HCT116 (cell line): ENCODE measurements around the gene KLHL35. TPM values are rescaled to one million over a fixed set of nuclear protein-coding genes. Genes with fewer than 3 reads are reported as not detected.

Experiments used
- ATAC-seq: fragments of 200-7000 bp; cut with Tn5 transposase; 2 replicates; pipeline ENCODE4 v1.9.1; 2020; ENCODE audit warnings: mild to moderate bottlenecking, moderate library complexity
- BruUV-seq: library from RNA; stranded (reverse); fragments of 400-500 nt; replicated peaks from 2 replicates; lab custom pipeline; 2021; lab: Mats Ljungman, UMichigan
- CTCF ChIA-PET: fragments of 300-600 bp; sonication (Branson Sonifier 250); formaldehyde crosslinking; loops from one replicate; lab custom pipeline; 2021; ENCODE audit warnings: antibody characterized with exemption; lab: Charles Lee
- POLR2A ChIA-PET: fragments of 300-600, 350-600 bp; sonication (Branson Sonifier 250); formaldehyde crosslinking; loops from one replicate; lab custom pipeline; 2021; ENCODE audit warnings: antibody characterized with exemption; lab: Charles Lee
- RAD21 ChIA-PET, 2 experiments: fragments of 300-600 bp; sonication (Branson Sonifier 250); formaldehyde crosslinking; loops; one replicate each; lab custom pipeline; 2023; ENCODE audit warnings: low total read pairs in 2 of 2; ENCODE audit not compliant: uncharacterized antibody in 2 of 2, unreplicated experiment in 2 of 2, low non-redundant PET in 1 of 2; lab: Charles Lee
- DNase-seq: peaks from one replicate; pipeline ENCODE4 v3.0.0-alpha.2; 2010; ENCODE audit warnings: low read depth, low spot score
- H2AFZ ChIP-seq: fragments of 200-600 bp; shearing (Covaris generic), sonication (generic); 2 replicates; pipeline ENCODE4 v1.6.1; 2017; ENCODE audit warnings: low read depth, mixed run types, mixed read lengths, antibody characterized with exemption, low read length; ENCODE audit not compliant: poor library complexity, severe bottlenecking
- H3K27ac ChIP-seq: 2 replicates; pipeline ENCODE4 v1.5.1; 2012; ENCODE audit warnings: low read depth, low read length
- H3K27me3 ChIP-seq: fragments of 200-600 bp; sonication (generic); 2 replicates; pipeline ENCODE4 v1.6.1; 2016; ENCODE audit warnings: mixed run types, low read length, mixed read lengths; ENCODE audit not compliant: insufficient read depth
- H3K36me3 ChIP-seq, 2 experiments: fragments of 200-500 bp in 1 of 2; fragments of 200-600 bp in 1 of 2; sonication (Bioruptor generic) in 1 of 2; sonication (generic) in 1 of 2; 2 replicates each; pipeline versions ENCODE4 v1.5.1 to v1.6.1; 2014 to 2016; ENCODE audit warnings: low read length in 2 of 2, inconsistent platforms in 1 of 2, mixed read lengths in 1 of 2, mixed run types in 1 of 2; ENCODE audit not compliant: insufficient read depth in 2 of 2, control insufficient read depth in 1 of 2
- H3K4me1 ChIP-seq, 2 experiments: fragments of 200-600 bp in 1 of 2; sonication (generic) in 1 of 2; 2 replicates each; pipeline versions ENCODE4 v1.5.1 to v1.6.1; 2012 to 2017; ENCODE audit warnings: low read length in 2 of 2, inconsistent platforms in 1 of 2, mild to moderate bottlenecking in 1 of 2, mixed read lengths in 1 of 2, mixed run types in 1 of 2, moderate library complexity in 1 of 2; ENCODE audit not compliant: insufficient read depth in 2 of 2, control insufficient read depth in 1 of 2
- H3K4me2 ChIP-seq: fragments of 200-600 bp; sonication (generic); 2 replicates; pipeline ENCODE4 v1.6.1; 2017; ENCODE audit warnings: mixed run types, low read length, mixed read lengths
- H3K4me3 ChIP-seq, 2 experiments: fragments of 200-600 bp in 1 of 2; sonication (generic) in 1 of 2; replicated peaks in 1 of 2; 2 replicates each; pipeline ENCODE4 v1.5.1; 2011 to 2016; ENCODE audit warnings: low read length in 2 of 2, control low read depth in 1 of 2, low read depth in 1 of 2, mild to moderate bottlenecking in 1 of 2, mixed read lengths in 1 of 2, mixed run types in 1 of 2
- H3K79me2 ChIP-seq: fragments of 200-600 bp; sonication (generic); 2 replicates; pipeline ENCODE4 v1.6.1; 2017; ENCODE audit warnings: mild to moderate bottlenecking, mixed run types, low read length, moderate library complexity, mixed read lengths; ENCODE audit not compliant: insufficient read depth
- H3K9ac ChIP-seq: fragments of 200-600 bp; sonication (generic); 2 replicates; pipeline ENCODE4 v1.6.1; 2016; ENCODE audit warnings: low read length, mixed read lengths
- H3K9me2 ChIP-seq: fragments of 200-600 bp; sonication (generic), shearing (Covaris generic); 2 replicates; pipeline ENCODE4 v1.6.1; 2017; ENCODE audit warnings: mixed run types, mild to moderate bottlenecking, moderate library complexity; ENCODE audit not compliant: insufficient read depth
- H3K9me3 ChIP-seq, 2 experiments: fragments of 200-500 bp in 1 of 2; fragments of 200-600 bp in 1 of 2; sonication (Bioruptor generic) in 1 of 2; sonication (generic) in 1 of 2; 2 replicates each; pipeline ENCODE4 v1.6.1; 2014 to 2017; ENCODE audit warnings: low read length in 2 of 2, mixed read lengths in 2 of 2, inconsistent platforms in 1 of 2, low read depth in 1 of 2, mild to moderate bottlenecking in 1 of 2, mixed run types in 1 of 2, moderate library complexity in 1 of 2; ENCODE audit not compliant: control insufficient read depth in 1 of 2, insufficient read depth in 1 of 2
- H4K20me1 ChIP-seq: fragments of 200-600 bp; sonication (generic), shearing (Covaris generic); 2 replicates; pipeline ENCODE4 v1.6.1; 2017; ENCODE audit warnings: mixed run types, mild to moderate bottlenecking, moderate library complexity; ENCODE audit not compliant: insufficient read depth
- EZH2 ChIP-seq: fragments of 200-600 bp; sonication (generic); IDR thresholded peaks from 2 replicates; pipeline ENCODE4 v1.6.1; 2017; ENCODE audit warnings: antibody characterized with exemption, mixed run types
- EZH2phosphoT487 ChIP-seq: fragments of 200-600 bp; IDR thresholded peaks from 2 replicates; pipeline ENCODE4 v1.6.1; 2018; ENCODE audit warnings: antibody characterized with exemption, borderline replicate concordance
- JUND ChIP-seq: IDR thresholded peaks from 2 replicates; pipeline ENCODE4 v1.6.1; 2012
- POLR2A ChIP-seq: IDR thresholded peaks from 2 replicates; pipeline ENCODE4 v1.7.0; 2011; ENCODE audit warnings: borderline replicate concordance; ENCODE audit not compliant: insufficient read depth, insufficient read length; ENCODE audit errors: extremely low read depth
- POLR2AphosphoS5 ChIP-seq: IDR thresholded peaks from 2 replicates; pipeline ENCODE4 v1.6.1; 2011; ENCODE audit warnings: mild to moderate bottlenecking, low read depth, low read length, moderate library complexity
- RAD21 ChIP-seq: IDR thresholded peaks from 2 replicates; pipeline ENCODE4 v1.6.1; 2012; ENCODE audit warnings: low read depth, mild to moderate bottlenecking
- SIN3A ChIP-seq: IDR thresholded peaks from 2 replicates; pipeline ENCODE4 v1.6.1; 2012; ENCODE audit warnings: low read depth
- SP1 ChIP-seq: IDR thresholded peaks from 2 replicates; pipeline ENCODE4 v1.6.1; 2012; ENCODE audit warnings: low read depth
- TCF7L2 ChIP-seq: IDR thresholded peaks from 2 replicates; pipeline ENCODE4 v1.7.0; 2011; ENCODE audit warnings: borderline replicate concordance, inconsistent platforms; ENCODE audit not compliant: insufficient read depth, insufficient read length; ENCODE audit errors: extremely low read depth
- YY1 ChIP-seq: IDR thresholded peaks from 2 replicates; pipeline ENCODE4 v1.6.1; 2011; ENCODE audit warnings: low read length, low read depth, moderate library complexity, mild to moderate bottlenecking; ENCODE audit not compliant: insufficient replicate concordance; ENCODE audit errors: extremely low read depth
- ZFX ChIP-seq: fragments of 450-650 bp; IDR thresholded peaks from 2 replicates; pipeline ENCODE4 v1.6.1; 2017
- ZNF274 ChIP-seq: fragments of 200-500 bp; sonication (Bioruptor generic); IDR thresholded peaks from 2 replicates; pipeline ENCODE4 v1.6.1; 2014; ENCODE audit warnings: mild to moderate bottlenecking, low read depth, low read length, inconsistent platforms
- intact Hi-C: fragments of 100-400 bp; cut with micrococcal nuclease; formaldehyde crosslinking; loops from 2 replicates; pipeline ENCODE4 v1.10.0; 2022
- total RNA-seq: library from RNA; stranded (reverse); gene quantifications from one replicate; pipeline ENCODE4 v1.2.1, GENCODE V29; 2021; ENCODE audit not compliant: unreplicated experiment
- TF ChIP-seq, protein P1 (sequence below): IDR thresholded peaks from 2 replicates; pipeline ENCODE4 v1.6.1; 2011; ENCODE audit warnings: mild to moderate bottlenecking, low read length, moderate library complexity; ENCODE audit not compliant: insufficient replicate concordance; ENCODE audit errors: extremely low read depth
- TF ChIP-seq, protein P2 (sequence below): IDR thresholded peaks from 2 replicates; pipeline ENCODE4 v1.6.1; 2012

KLHL35 gene
- total RNA-seq, 1 experiment from 2014 or later = 1.7 TPM

DNA sequence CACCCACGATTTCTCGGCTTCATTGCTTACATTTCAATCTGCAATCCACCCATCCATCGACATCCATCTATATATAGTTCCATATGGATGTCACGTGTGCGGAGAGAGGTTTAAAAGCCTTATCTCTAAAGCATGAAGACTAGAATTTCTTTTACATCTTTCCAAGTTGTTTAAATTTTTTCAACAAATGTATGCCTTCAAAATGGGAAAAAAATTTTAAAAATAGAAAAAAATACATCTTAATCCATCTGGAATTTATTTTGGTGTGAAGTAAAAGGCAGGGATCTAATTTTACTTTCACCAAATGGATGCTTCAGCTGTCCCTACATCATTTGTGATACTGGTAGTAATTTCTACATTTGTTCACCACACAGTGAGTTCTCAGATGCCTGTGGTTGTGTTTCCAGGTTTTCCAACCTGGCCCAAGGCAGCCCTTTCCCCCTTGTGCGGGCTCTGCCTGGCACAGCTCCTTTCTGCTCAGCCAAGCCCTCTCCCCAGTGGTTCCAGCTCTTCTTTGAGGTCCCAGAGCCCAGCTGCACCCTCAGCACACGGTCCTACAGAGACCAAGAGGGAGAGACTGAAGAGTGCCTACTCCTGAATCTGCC is 37.6 kb upstream of the KLHL35 start:
- H3K4me2 ChIP-seq = no peak overlapping the region
- H2AFZ ChIP-seq = no peak overlapping the region
- H3K4me1 ChIP-seq = peaks cover 0 to 10% of the 10 kb centered on the region in 2 experiments; a peak in 1 of 4 replicates
- H3K9me3 ChIP-seq = no peaks in the 10 kb centered on the region
- H3K4me3 ChIP-seq = no peak overlapping the region
- no peak overlapping the region for H3K27ac ChIP-seq
- no peaks in the 10 kb centered on the region for H3K79me2 ChIP-seq
- H3K36me3 ChIP-seq = no peaks in the 10 kb centered on the region; a peak in 1 of 4 replicates
- no TSS peak for BruUV-seq
- TF ChIP-seq RAD21 (no peak), ZNF274 (no peak)
- TF ChIP-seq, protein P1, sequence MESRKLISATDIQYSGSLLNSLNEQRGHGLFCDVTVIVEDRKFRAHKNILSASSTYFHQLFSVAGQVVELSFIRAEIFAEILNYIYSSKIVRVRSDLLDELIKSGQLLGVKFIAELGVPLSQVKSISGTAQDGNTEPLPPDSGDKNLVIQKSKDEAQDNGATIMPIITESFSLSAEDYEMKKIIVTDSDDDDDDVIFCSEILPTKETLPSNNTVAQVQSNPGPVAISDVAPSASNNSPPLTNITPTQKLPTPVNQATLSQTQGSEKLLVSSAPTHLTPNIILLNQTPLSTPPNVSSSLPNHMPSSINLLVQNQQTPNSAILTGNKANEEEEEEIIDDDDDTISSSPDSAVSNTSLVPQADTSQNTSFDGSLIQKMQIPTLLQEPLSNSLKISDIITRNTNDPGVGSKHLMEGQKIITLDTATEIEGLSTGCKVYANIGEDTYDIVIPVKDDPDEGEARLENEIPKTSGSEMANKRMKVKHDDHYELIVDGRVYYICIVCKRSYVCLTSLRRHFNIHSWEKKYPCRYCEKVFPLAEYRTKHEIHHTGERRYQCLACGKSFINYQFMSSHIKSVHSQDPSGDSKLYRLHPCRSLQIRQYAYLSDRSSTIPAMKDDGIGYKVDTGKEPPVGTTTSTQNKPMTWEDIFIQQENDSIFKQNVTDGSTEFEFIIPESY = no peak
- intact Hi-C loops = no loop called here
- ATAC-seq = no peak
- CTCF ChIA-PET = no interaction called here
- DNase-seq = no peak
- no peaks in the 10 kb centered on the region for H4K20me1 ChIP-seq
- H3K9ac ChIP-seq = no peak overlapping the region
- no peaks in the 10 kb centered on the region for H3K9me2 ChIP-seq
- H3K27me3 ChIP-seq = no peaks in the 10 kb centered on the region
- POLR2A ChIA-PET = no interaction called here
- RAD21 ChIA-PET = no interaction called here

DNA sequence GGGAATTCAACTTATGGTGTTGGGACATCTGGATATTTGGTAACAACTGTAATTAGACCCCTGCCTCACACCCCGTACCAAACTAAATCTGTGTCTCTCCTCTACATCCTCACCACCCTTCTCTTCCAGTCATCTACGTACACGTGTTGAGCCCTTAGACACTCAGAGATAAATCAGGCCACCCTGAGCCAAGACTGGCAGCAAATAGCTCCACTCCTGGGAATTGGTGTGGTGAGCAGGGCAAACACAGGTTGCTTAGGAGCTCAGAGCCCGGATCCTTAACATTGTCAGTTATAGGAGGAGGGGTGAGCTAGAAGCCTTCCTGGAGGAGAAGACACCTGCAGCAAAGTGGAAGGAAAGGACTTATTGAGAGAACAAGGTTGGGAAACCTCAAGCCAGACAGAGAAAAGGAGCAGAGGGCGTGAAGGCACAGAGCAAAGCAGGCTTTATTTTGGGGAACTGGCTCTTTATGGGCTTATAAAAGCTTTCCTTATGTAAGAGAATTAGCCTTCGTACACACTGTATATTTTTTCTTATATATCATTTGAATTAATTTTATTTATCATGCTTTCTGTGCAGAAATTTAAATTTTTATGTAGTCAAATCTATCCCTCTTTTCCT is 36.9 kb upstream of the KLHL35 start:
- H3K4me1 ChIP-seq = peaks cover 0 to 6% of the 10 kb centered on the region in 2 experiments; a peak in 1 of 4 replicates
- CTCF ChIA-PET = no interaction called here
- TF ChIP-seq ZNF274 (no peak), RAD21 (no peak), JUND (no peak), SP1 (no peak), POLR2A (no peak), SIN3A (no peak), POLR2AphosphoS5 (no peak), EZH2phosphoT487 (no peak), YY1 (no peak), TCF7L2 (no peak), EZH2 (no peak), ZFX (no peak)
- TF ChIP-seq, protein P2, sequence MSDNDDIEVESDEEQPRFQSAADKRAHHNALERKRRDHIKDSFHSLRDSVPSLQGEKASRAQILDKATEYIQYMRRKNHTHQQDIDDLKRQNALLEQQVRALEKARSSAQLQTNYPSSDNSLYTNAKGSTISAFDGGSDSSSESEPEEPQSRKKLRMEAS = no peak
- TF ChIP-seq, protein P1 = no peak

More for the DNA sequence above, 36.9 kb upstream of the KLHL35 start:
- Histone ChIP-seq H3K9ac (no peak overlapping the region), H2AFZ (no peak overlapping the region), H3K36me3 (no peaks in the 10 kb centered on the region; a peak in 1 of 4 replicates), H3K4me2 (no peak overlapping the region), H3K9me2 (no peaks in the 10 kb centered on the region), H4K20me1 (no peaks in the 10 kb centered on the region), H3K9me3 (no peaks in the 10 kb centered on the region), H3K27me3 (no peaks in the 10 kb centered on the region), H3K79me2 (no peaks in the 10 kb centered on the region), H3K4me3 (no peak overlapping the region), H3K27ac (no peak overlapping the region)
- no peak for ATAC-seq
- RAD21 ChIA-PET = no interaction called here
- intact Hi-C loops = no loop called here
- POLR2A ChIA-PET = no interaction called here
- BruUV-seq = no TSS peak
- DNase-seq = no peak
